GM21526 (cell line): ENCODE data around the gene CRTC3.
"Not testable (repeated sequence)": the region's sequence is repeated elsewhere in the genome, so short reads cannot be mapped to it uniquely, and the experiment has no call there.

Experiments used
- ATAC-seq: cut with Tn5 transposase; IDR thresholded peaks from one replicate; pipeline ENCODE4 v1.9.1; 2021; ENCODE audit warnings: moderate library complexity; ENCODE audit not compliant: unreplicated experiment, low FRiP score

The CRTC3 gene

GRCh38 chr15:90667073-90667754 is 137.5 kb downstream of the CRTC3 start:
- no peak for ATAC-seq

- ATAC-seq: not testable (repeated sequence)
Measured at GRCh38 chr15:90667755-90668345, 138.1 kb downstream of the CRTC3 start.

- not testable (repeated sequence) for ATAC-seq
Measured at GRCh38 chr15:90670631-90671030, 140.9 kb downstream of the CRTC3 start.

GRCh38 chr15:90671216-90671615 is 141.5 kb downstream of the CRTC3 start:
- no peak for ATAC-seq

GRCh38 chr15:90673357-90673756 is 143.6 kb downstream of the CRTC3 start:
- ATAC-seq: not testable (repeated sequence)

GRCh38 chr15:90674476-90674875 is 144.8 kb downstream of the CRTC3 start:
- ATAC-seq: no peak

- ATAC-seq: no peak
Measured at GRCh38 chr15:90675464-90675863, 145.7 kb downstream of the CRTC3 start.

- ATAC-seq: no peak
Measured at GRCh38 chr15:90677807-90678790, 148.4 kb downstream of the CRTC3 start.

- no peak for ATAC-seq
Measured at GRCh38 chr15:90679959-90680358, 150.2 kb downstream of the CRTC3 start.

- ATAC-seq: no peak
Measured at GRCh38 chr15:90680371-90680935, 150.7 kb downstream of the CRTC3 start.

GRCh38 chr15:90681056-90681455 is 151.3 kb downstream of the CRTC3 start:
- ATAC-seq: no peak

GRCh38 chr15:90681480-90681879 is 151.8 kb downstream of the CRTC3 start:
- no peak for ATAC-seq

- no peak for ATAC-seq
Measured at GRCh38 chr15:90683371-90683770, 153.6 kb downstream of the CRTC3 start.

GRCh38 chr15:90683876-90684275 is 154.2 kb downstream of the CRTC3 start:
- ATAC-seq: no peak

- ATAC-seq: no peak
Measured at GRCh38 chr15:90684281-90684680, 154.6 kb downstream of the CRTC3 start.

GRCh38 chr15:90685591-90686434 is 156.1 kb downstream of the CRTC3 start:
- ATAC-seq: peak; percentile 33

- peak; percentile 77 for ATAC-seq
Measured at GRCh38 chr15:90686435-90687218, 156.9 kb downstream of the CRTC3 start.

- not testable (repeated sequence) for ATAC-seq
Measured at GRCh38 chr15:90689326-90689961, 159.7 kb downstream of the CRTC3 start.

GRCh38 chr15:90690585-90690984 is 160.9 kb downstream of the CRTC3 start:
- no peak for ATAC-seq
